ENCODE results near the gene JARID2. TPM values are rescaled to one million over a fixed set of nuclear protein-coding genes. Genes with fewer than 3 reads are reported as not detected.

JARID2 gene
- total and polyA plus RNA-seq, 9 of the 15 experiments (the other 6 are each of a cell fraction or from before 2014, with no cell fraction given): 5.0 to 29.0 (median 15.6) TPM

DNA sequence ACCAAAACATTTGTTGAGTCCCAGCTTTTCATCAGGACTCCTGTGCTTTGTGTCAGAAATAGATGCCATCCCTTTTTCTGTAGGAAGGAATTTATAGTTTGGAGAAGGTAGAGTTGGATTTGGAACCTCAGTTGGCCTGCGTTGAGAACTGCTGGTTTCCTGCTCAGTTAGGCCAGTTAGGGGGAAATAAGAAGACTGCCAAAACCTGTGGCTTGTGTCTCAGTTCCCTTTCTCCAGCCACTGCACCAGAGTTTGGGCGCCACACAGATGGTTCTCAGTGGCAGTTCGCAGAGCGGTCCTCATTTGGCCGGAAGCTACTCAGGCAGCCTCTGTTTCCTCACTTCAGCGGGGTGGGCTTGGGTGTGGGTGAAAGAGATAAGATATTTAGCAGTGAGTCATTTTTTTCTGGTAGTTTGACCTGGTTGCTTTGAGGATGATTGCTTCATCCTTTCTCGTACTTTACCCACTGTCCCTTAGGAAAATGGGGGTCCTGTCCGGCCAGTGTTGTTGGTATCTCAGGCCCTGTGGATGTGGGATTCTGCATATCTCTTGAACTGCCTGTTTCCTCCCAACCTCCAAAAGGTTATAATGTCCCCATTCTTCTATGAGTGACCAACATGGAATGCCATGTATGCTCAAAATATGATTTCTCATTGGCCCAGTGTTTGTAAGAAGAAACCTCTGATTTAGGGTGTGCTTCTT is 53.7 kb downstream of the JARID2 start (continued):
- TF ChIP-seq XRCC3 (IDR thresholded peaks at IDR 0.05) (no peak), GABPB2 (CRISPR knock-in tag; conservative IDR thresholded peaks at IDR 0.05) (no peak), PURB (CRISPR knock-in tag; IDR thresholded peaks at IDR 0.05; ENCODE audit: low read depth) (no peak), CBFB (CRISPR knock-in tag; IDR thresholded peaks at IDR 0.05) (no peak), ZFP1 (CRISPR knock-in tag; IDR thresholded peaks at IDR 0.05) (no peak), SOX6 (IDR thresholded peaks at IDR 0.05) (peak; percentile 86), ARHGAP35 (IDR thresholded peaks at IDR 0.05; ENCODE audit: partially characterized antibody) (no peak), HNRNPH1 (optimal IDR thresholded peaks at IDR 0.05; ENCODE audit: low read depth, low read length) (no peak), PCBP2 (IDR thresholded peaks at IDR 0.05; ENCODE audit: low read depth, low read length, poor library complexity, severe bottlenecking) (no peak), ZNF239 (CRISPR knock-in tag; IDR thresholded peaks at IDR 0.05) (peak; percentile 13; the same call in 1 of the 2 replicates), RFX1 (IDR thresholded peaks at IDR 0.05) (no peak), CHD2 (IDR thresholded peaks at IDR 0.05; ENCODE audit: low read depth, low read length) (no peak), FOXP1 (CRISPR knock-in tag; IDR thresholded peaks at IDR 0.05) (no peak), NR2C1 (IDR thresholded peaks at IDR 0.05) (no peak; the same call in 1 of the 2 replicates), NR2C1 (tag; IDR thresholded peaks at IDR 0.05) (peak; percentile 72), PHF21A (IDR thresholded peaks at IDR 0.05; ENCODE audit: borderline replicate concordance, low read depth) (peak; percentile 74; the same call in 1 of the 2 replicates), TAF1 (IDR thresholded peaks at IDR 0.05; ENCODE audit: control insufficient read depth, extremely low read depth, insufficient read depth, low read length, severe bottlenecking) (peak; percentile 71), ZNF780A (CRISPR knock-in tag; IDR thresholded peaks at IDR 0.05) (no peak), ERF (CRISPR knock-in tag; IDR thresholded peaks at IDR 0.05) (no peak), NELFE (IDR thresholded peaks at IDR 0.05; ENCODE audit: insufficient read depth, insufficient read length) (no peak), WHSC1 (IDR thresholded peaks at IDR 0.05; ENCODE audit: low read length) (no peak), TAL1 (IDR thresholded peaks at IDR 0.05) (peak; percentile 92)
- TF ChIP-seq, protein P1, sequence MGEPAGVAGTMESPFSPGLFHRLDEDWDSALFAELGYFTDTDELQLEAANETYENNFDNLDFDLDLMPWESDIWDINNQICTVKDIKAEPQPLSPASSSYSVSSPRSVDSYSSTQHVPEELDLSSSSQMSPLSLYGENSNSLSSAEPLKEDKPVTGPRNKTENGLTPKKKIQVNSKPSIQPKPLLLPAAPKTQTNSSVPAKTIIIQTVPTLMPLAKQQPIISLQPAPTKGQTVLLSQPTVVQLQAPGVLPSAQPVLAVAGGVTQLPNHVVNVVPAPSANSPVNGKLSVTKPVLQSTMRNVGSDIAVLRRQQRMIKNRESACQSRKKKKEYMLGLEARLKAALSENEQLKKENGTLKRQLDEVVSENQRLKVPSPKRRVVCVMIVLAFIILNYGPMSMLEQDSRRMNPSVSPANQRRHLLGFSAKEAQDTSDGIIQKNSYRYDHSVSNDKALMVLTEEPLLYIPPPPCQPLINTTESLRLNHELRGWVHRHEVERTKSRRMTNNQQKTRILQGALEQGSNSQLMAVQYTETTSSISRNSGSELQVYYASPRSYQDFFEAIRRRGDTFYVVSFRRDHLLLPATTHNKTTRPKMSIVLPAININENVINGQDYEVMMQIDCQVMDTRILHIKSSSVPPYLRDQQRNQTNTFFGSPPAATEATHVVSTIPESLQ (CRISPR knock-in tag; IDR thresholded peaks at IDR 0.05): no peak
- TF ChIP-seq, protein P2, sequence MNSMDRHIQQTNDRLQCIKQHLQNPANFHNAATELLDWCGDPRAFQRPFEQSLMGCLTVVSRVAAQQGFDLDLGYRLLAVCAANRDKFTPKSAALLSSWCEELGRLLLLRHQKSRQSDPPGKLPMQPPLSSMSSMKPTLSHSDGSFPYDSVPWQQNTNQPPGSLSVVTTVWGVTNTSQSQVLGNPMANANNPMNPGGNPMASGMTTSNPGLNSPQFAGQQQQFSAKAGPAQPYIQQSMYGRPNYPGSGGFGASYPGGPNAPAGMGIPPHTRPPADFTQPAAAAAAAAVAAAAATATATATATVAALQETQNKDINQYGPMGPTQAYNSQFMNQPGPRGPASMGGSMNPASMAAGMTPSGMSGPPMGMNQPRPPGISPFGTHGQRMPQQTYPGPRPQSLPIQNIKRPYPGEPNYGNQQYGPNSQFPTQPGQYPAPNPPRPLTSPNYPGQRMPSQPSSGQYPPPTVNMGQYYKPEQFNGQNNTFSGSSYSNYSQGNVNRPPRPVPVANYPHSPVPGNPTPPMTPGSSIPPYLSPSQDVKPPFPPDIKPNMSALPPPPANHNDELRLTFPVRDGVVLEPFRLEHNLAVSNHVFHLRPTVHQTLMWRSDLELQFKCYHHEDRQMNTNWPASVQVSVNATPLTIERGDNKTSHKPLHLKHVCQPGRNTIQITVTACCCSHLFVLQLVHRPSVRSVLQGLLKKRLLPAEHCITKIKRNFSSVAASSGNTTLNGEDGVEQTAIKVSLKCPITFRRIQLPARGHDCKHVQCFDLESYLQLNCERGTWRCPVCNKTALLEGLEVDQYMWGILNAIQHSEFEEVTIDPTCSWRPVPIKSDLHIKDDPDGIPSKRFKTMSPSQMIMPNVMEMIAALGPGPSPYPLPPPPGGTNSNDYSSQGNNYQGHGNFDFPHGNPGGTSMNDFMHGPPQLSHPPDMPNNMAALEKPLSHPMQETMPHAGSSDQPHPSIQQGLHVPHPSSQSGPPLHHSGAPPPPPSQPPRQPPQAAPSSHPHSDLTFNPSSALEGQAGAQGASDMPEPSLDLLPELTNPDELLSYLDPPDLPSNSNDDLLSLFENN (IDR thresholded peaks at IDR 0.05; ENCODE audit: low read depth in 2 of 2, low read length in 2 of 2): peak in 1 of 2 experiments; percentile 84; a peak in 2 of 4 replicates

All from K562 (cell line).